ENCODE results near the gene KRTDAP. TPM values are rescaled to one million over a fixed set of nuclear protein-coding genes. Genes with fewer than 3 reads are reported as not detected.
A peak's percentile ranks its signal among the peaks of the same experiment; 100 is the strongest.

Gene KRTDAP
- total and polyA plus RNA-seq, 10 of the 15 experiments (the other 5 are each of a cell fraction or from before 2014, with no cell fraction given): 0.23 TPM; not detected in 9

GRCh38 chr19:35445826-35446593 is 44.3 kb downstream of the KRTDAP start:
- Histone ChIP-seq H3K27ac (ENCODE audit: control insufficient read depth, insufficient read depth) (no peak overlapping the region), H2AFZ (ENCODE audit: control insufficient read depth, low read depth, low read length) (no peak overlapping the region; the same call in 1 of the 2 replicates), H3K4me2 (ENCODE audit: control insufficient read depth, insufficient read depth) (peak overlapping the region; percentile 24; the same call in 1 of the 2 replicates), H3K9me3 (replicated peaks; ENCODE audit: control insufficient read depth, insufficient read depth, low read length) (no peaks in the 10 kb centered on the region), H3K4me3 (no peak overlapping the region), H3K79me2 (ENCODE audit: control insufficient read depth, insufficient read depth, low read length) (no peaks in the 10 kb centered on the region; the same call in 1 of the 2 replicates), H3K36me3 (ENCODE audit: control insufficient read depth in 2 of 2, insufficient read depth in 2 of 2, low read length in 1 of 2) (no peaks in the 10 kb centered on the region), H4K20me1 (ENCODE audit: control insufficient read depth, insufficient read depth) (no peaks in the 10 kb centered on the region), H3K27me3 (replicated peaks in 1 of 2; ENCODE audit: control insufficient read depth in 2 of 2, insufficient read depth in 2 of 2, low read length in 1 of 2) (no peaks in the 10 kb centered on the region), H3K4me1 (ENCODE audit: control insufficient read depth, insufficient read depth, low read length) (peaks cover 57% of the 10 kb centered on the region), H3K9ac (ENCODE audit: control insufficient read depth, insufficient read depth, low read length) (no peak overlapping the region)
- no TSS peak for BruUV-seq (replicated peaks)
- ChIA-PET SMC1A (ENCODE audit: uncharacterized antibody, unreplicated experiment) (interaction anchor here (1.1 to 8.9 kb wide), 2 partner anchors 9 to 15 kb away, joined by 3 to 109 read pairs; no protein-coding TSS in a partner anchor), POLR2A (interaction anchor here (4.4 kb wide), 1 partner anchor 13 kb away, joined by 16 read pairs; no protein-coding TSS in a partner anchor), RAD21 (ENCODE audit: unreplicated experiment) (no interaction called here), CTCF (interaction anchor here (0.7 to 1.1 kb wide), 2 partner anchors 11 to 49 kb away, joined by 3 read pairs; no protein-coding TSS in a partner anchor)
- ATAC-seq: peak; percentile 54
- intact Hi-C loops (cut with micrococcal nuclease; ENCODE audit: unreplicated experiment): no loop called here
- no peak for DNase-seq (ENCODE audit: low read depth, low spot score)
- in situ Hi-C loops (cut with MboI): no loop called here
- TF ChIP-seq CREB1 (IDR thresholded peaks at IDR 0.05; ENCODE audit: low read depth): peak; percentile 80
- TF ChIP-seq BCL11A (IDR thresholded peaks at IDR 0.05; ENCODE audit: low read depth, low read length): 0 out of 2 replicates have a peak, but pooled peaks have one; percentile 6
- no peak for TF ChIP-seq PBX3 (IDR thresholded peaks at IDR 0.05; ENCODE audit: insufficient replicate concordance, low read depth, low read length)
- TF ChIP-seq SPI1 (IDR thresholded peaks at IDR 0.05; ENCODE audit: borderline replicate concordance, insufficient read depth, low read depth, low read length): peak; percentile 39; the same call in 1 of the 2 replicates
- peak; percentile 50 for TF ChIP-seq EED (IDR thresholded peaks at IDR 0.05; ENCODE audit: low read depth)
- no peak for TF ChIP-seq ZNF592 (IDR thresholded peaks at IDR 0.05)
- peak; percentile 75; the same call in 1 of the 2 replicates for TF ChIP-seq GABPA (IDR thresholded peaks at IDR 0.05; ENCODE audit: low read depth)
- peak; percentile 82 for TF ChIP-seq CREM (IDR thresholded peaks at IDR 0.05; ENCODE audit: low read depth)
- TF ChIP-seq IRF4 (IDR thresholded peaks at IDR 0.05; ENCODE audit: low read depth, low read length): 0 out of 2 replicates have a peak, but pooled peaks have one; percentile 27
- peak; percentile 56; the same call in 1 of the 2 replicates for TF ChIP-seq JUNB (IDR thresholded peaks at IDR 0.05)
- TF ChIP-seq POU2F2 (IDR thresholded peaks at IDR 0.05; ENCODE audit: borderline replicate concordance, low read depth, low read length): 0 out of 3 replicates have a peak, but pooled peaks have one; percentile 29
- peak; percentile 40; the same call in 1 of the 2 replicates for TF ChIP-seq IKZF1 (conservative IDR thresholded peaks at IDR 0.05)
- TF ChIP-seq USF2 (IDR thresholded peaks at IDR 0.05; ENCODE audit: borderline replicate concordance, low read depth, low read length): no peak
- peak in 1 of 2 experiments; percentile 84; a peak in 2 of 4 replicates for TF ChIP-seq ETV6 (conservative IDR thresholded peaks at IDR 0.05 in 1 of 2, IDR thresholded peaks at IDR 0.05 in 1 of 2; ENCODE audit: borderline replicate concordance in 1 of 2, low read depth in 1 of 2)
- TF ChIP-seq NR2F1 (conservative IDR thresholded peaks at IDR 0.05): peak; percentile 53
- WGBS (ENCODE audit: insufficient coverage, insufficient replicate concordance, low lambda C conversion rate, missing lambda C conversion rate): 69% methylated on average over 21 of the region's 21 CpGs
- FAIRE-seq: no peak

Measured in GM12878 (cell line).